PC-3 (cell line): Measurements from ENCODE around the gene TAF5L. TPM values are rescaled to one million over a fixed set of nuclear protein-coding genes. Genes with fewer than 3 reads are reported as not detected.
A peak's percentile ranks its signal among the peaks of the same experiment; 100 is the strongest.

Source experiments
- ATAC-seq: fragments of 200-7000 bp; cut with Tn5 transposase; 2 replicates; pipeline ENCODE4 v1.9.1; 2020; ENCODE audit warnings: mild to moderate bottlenecking, moderate library complexity
- BruUV-seq: library from RNA; stranded (reverse); fragments of 400-500 nt; replicated peaks from 2 replicates; lab custom pipeline; 2021; lab: Mats Ljungman, UMichigan
- CTCF ChIA-PET: fragments of 300-600 bp; sonication (Branson Sonifier 250); formaldehyde crosslinking; loops from one replicate; lab custom pipeline; 2022; ENCODE audit warnings: antibody characterized with exemption; lab: Charles Lee
- POLR2A ChIA-PET: fragments of 300-600 bp; sonication (Branson Sonifier 250); formaldehyde crosslinking; loops from one replicate; lab custom pipeline; 2022; ENCODE audit warnings: antibody characterized with exemption; ENCODE audit not compliant: unreplicated experiment; lab: Charles Lee
- DNase-seq: peaks from one replicate; pipeline ENCODE4 v3.0.0-alpha.2; 2015
- H2AFZ ChIP-seq: fragments of 300-600 bp; sonication (generic); 2 replicates; pipeline ENCODE4 v1.6.0; 2016; ENCODE audit warnings: antibody characterized with exemption, low read length
- H3F3A ChIP-seq: fragments of 300-600 bp; sonication (generic); one replicate; pipeline ENCODE4 v1.6.0; 2017; ENCODE audit warnings: antibody characterized with exemption, low read length, control low read depth, mild to moderate bottlenecking; ENCODE audit not compliant: unreplicated experiment
- H3K27ac ChIP-seq: fragments of 300-600 bp; sonication (generic); 2 replicates; pipeline ENCODE4 v1.5.1; 2016; ENCODE audit warnings: mild to moderate bottlenecking, low read length
- H3K27me3 ChIP-seq: fragments of 300-600 bp; sonication (generic); 2 replicates; pipeline ENCODE4 v1.6.1; 2016; ENCODE audit warnings: low read length, mixed read lengths
- H3K36me3 ChIP-seq: fragments of 300-600 bp; sonication (generic); 2 replicates; pipeline ENCODE4 v1.6.1; 2016; ENCODE audit warnings: low read depth, mixed run types, low read length, mixed read lengths
- H3K4me1 ChIP-seq: fragments of 300-600 bp; sonication (generic); 2 replicates; pipeline ENCODE4 v1.5.1; 2016; ENCODE audit warnings: low read length; ENCODE audit not compliant: insufficient read depth
- H3K4me2 ChIP-seq: fragments of 300-600 bp; sonication (generic); 2 replicates; pipeline ENCODE4 v1.6.0; 2016; ENCODE audit warnings: low read length
- H3K4me3 ChIP-seq: fragments of 300-600 bp; sonication (generic); 2 replicates; pipeline ENCODE4 v1.5.1; 2016; ENCODE audit warnings: mild to moderate bottlenecking, low read length, mixed read lengths
- H3K79me2 ChIP-seq: fragments of 300-600 bp; sonication (generic); 2 replicates; pipeline ENCODE4 v1.6.1; 2017; ENCODE audit warnings: low read length, mixed read lengths
- H3K9ac ChIP-seq: fragments of 300-600 bp; sonication (generic); 2 replicates; pipeline ENCODE4 v1.6.0; 2016; ENCODE audit warnings: mild to moderate bottlenecking, low read length
- H3K9me2 ChIP-seq: fragments of 300-600 bp; sonication (generic); replicated peaks from 2 replicates; pipeline ENCODE4 v1.6.1; 2016; ENCODE audit warnings: mixed run types, low read length, mixed read lengths
- H3K9me3 ChIP-seq: fragments of 300-600 bp; sonication (generic); 2 replicates; pipeline ENCODE4 v1.6.1; 2016; ENCODE audit warnings: low read length, mixed read lengths
- H4K20me1 ChIP-seq: fragments of 300-600 bp; sonication (generic); 2 replicates; pipeline ENCODE4 v1.6.1; 2016; ENCODE audit warnings: low read length, mixed read lengths
- CTCF ChIP-seq: fragments of 300-600 bp; sonication (generic); conservative IDR thresholded peaks from 2 replicates; pipeline ENCODE4 v1.5.1; 2017; ENCODE audit warnings: antibody characterized with exemption, low read depth, mild to moderate bottlenecking, low read length
- EZH2 ChIP-seq: fragments of 300-600 bp; sonication (generic); IDR thresholded peaks from one replicate; pipeline ENCODE4 v1.6.1; 2017; ENCODE audit warnings: antibody characterized with exemption, mild to moderate bottlenecking, low read length; ENCODE audit not compliant: unreplicated experiment
- EZH2phosphoT487 ChIP-seq: fragments of 300-600 bp; sonication (generic); IDR thresholded peaks from 2 replicates; pipeline ENCODE4 v1.6.1; 2018; ENCODE audit warnings: mild to moderate bottlenecking, antibody characterized with exemption, low read length, borderline replicate concordance
- intact Hi-C: fragments of 100-400 bp; cut with micrococcal nuclease; formaldehyde crosslinking; loops from 2 replicates; pipeline ENCODE4 v1.9.0; 2023
- total RNA-seq: library from RNA; depleted of rRNA; stranded (reverse); fragments of >200 nt; gene quantifications from 2 replicates; pipeline ENCODE4 v1.2.3, GENCODE V29; 2014

TAF5L gene
- total RNA-seq, 1 experiment from 2014 or later = 24.2 TPM

- ATAC-seq = no peak
- Histone ChIP-seq H3K4me3 (no peak overlapping the region), H3K4me2 (no peak overlapping the region), H3K9ac (no peak overlapping the region), H4K20me1 (no peaks in the 10 kb centered on the region), H3K9me3 (no peaks in the 10 kb centered on the region), H3K79me2 (no peaks in the 10 kb centered on the region), H3K36me3 (no peaks in the 10 kb centered on the region), H3K27me3 (no peaks in the 10 kb centered on the region), H2AFZ (no peak overlapping the region), H3K9me2 (no peaks in the 10 kb centered on the region), H3K27ac (no peak overlapping the region), H3F3A (no peaks in the 10 kb centered on the region), H3K4me1 (peaks cover 12% of the 10 kb centered on the region; the same call in 1 of the 2 replicates)
- CTCF ChIA-PET = no interaction called here
- BruUV-seq = no TSS peak
- intact Hi-C loops = no loop called here
- DNase-seq = no peak
- TF ChIP-seq EZH2 (no peak), CTCF (no peak), EZH2phosphoT487 (no peak)
- POLR2A ChIA-PET = no interaction called here
These were observed 44.4 kb downstream of the TAF5L start for GRCh38 chr1:229581485-229581884.

GRCh38 chr1:229579059-229579673 lies 46.8 kb downstream of the TAF5L start:
- H3F3A ChIP-seq = no peaks in the 10 kb centered on the region
- H3K4me2 ChIP-seq = peak overlapping the region; percentile 78
- H3K36me3 ChIP-seq = no peaks in the 10 kb centered on the region
- no peaks in the 10 kb centered on the region for H3K9me2 ChIP-seq
- H3K27ac ChIP-seq = no peak overlapping the region
- H3K9ac ChIP-seq = no peak overlapping the region
- intact Hi-C loops = no loop called here
- peaks cover 12% of the 10 kb centered on the region; the same call in 1 of the 2 replicates for H3K4me1 ChIP-seq
- ChIA-PET POLR2A (interaction anchor here (0.5 to 0.7 kb wide), 2 partner anchors 10 to 12 kb away, joined by 4 to 5 read pairs; no protein-coding TSS in a partner anchor), CTCF (interaction anchor here (1.0 to 1.3 kb wide), 2 partner anchors 18 to 20 kb away, joined by 3 to 18 read pairs; partner anchors contain the start of gene ABCB10)
- peak; percentile 53 for DNase-seq
- H3K79me2 ChIP-seq = no peaks in the 10 kb centered on the region
- H4K20me1 ChIP-seq = no peaks in the 10 kb centered on the region
- H3K9me3 ChIP-seq = no peaks in the 10 kb centered on the region
- H2AFZ ChIP-seq = peak overlapping the region; percentile 81
- H3K4me3 ChIP-seq = peak overlapping the region; percentile 40
- TF ChIP-seq EZH2 (no peak), CTCF (no peak), EZH2phosphoT487 (no peak)
- H3K27me3 ChIP-seq = no peaks in the 10 kb centered on the region
- BruUV-seq = no TSS peak
- peak; percentile 85 for ATAC-seq
